SK-MEL-5 (cell line): ENCODE data around the gene HHAT. TPM values are rescaled to one million over a fixed set of nuclear protein-coding genes. Genes with fewer than 3 reads are reported as not detected.

ENCODE experiments used
- DNase-seq: peaks from one replicate; pipeline ENCODE4 v3.0.0-alpha.2; 2016; ENCODE audit warnings: low read depth, low spot score
- in situ Hi-C: cut with HindIII; loops from 2 replicates; pipeline ENCODE4 v1.10.0; 2016; ENCODE audit warnings: low sequenced_read_pairs, high pct_unique_total_duplicates, low pct_unique_long_range_greater_than_20kb
- total RNA-seq: library from RNA; depleted of rRNA; stranded (reverse); fragments of >200 nt; shearing (Covaris generic); gene quantifications from 2 replicates; pipeline ENCODE4 v1.2.3, GENCODE V29; 2014

The HHAT gene
- total RNA-seq, 1 experiment from 2014 or later = 29.4 TPM

DNA sequence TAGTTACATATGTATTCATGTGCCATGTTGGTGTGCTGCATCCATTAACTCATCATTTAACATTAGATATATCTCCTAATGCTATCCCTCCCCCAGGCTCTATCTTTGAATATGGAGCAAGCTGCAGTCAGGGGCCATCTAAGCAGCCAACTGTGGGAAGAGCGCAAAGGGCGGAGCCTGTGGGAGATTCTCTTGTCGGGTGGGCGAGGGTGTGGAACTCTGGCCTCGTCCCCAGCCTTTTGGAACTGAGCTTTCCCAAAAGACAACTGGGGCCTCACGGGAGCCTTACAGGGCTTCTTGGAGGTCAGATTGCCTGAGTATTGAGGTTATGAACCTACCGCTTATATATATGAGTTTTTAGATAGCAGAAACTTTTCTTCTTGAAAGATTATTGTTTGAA, 117.2 kb downstream of the HHAT start:
- peak; percentile 46 for DNase-seq
- in situ Hi-C loops = no loop called here

DNA sequence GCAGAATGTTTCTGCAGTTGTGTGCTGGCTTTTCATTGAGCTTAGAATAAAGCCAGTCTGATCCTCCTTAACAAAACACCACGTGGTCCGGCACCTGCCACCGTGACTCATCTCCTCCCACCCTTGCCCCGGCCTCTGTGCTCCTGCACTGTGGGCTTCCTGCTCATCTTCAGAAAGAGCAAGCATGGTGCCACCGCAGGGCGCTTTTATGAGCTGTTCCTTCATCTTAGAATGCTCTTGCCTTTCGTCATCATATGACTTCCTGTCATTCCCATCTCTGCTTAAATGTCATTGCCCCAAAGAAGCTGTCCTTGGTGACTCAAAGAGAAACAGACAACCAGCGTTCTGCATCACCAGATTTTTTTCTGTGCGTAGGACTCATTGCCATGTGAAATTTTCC, 117.8 kb downstream of the HHAT start:
- DNase-seq = peak; percentile 96
- in situ Hi-C loops = no loop called here

DNA sequence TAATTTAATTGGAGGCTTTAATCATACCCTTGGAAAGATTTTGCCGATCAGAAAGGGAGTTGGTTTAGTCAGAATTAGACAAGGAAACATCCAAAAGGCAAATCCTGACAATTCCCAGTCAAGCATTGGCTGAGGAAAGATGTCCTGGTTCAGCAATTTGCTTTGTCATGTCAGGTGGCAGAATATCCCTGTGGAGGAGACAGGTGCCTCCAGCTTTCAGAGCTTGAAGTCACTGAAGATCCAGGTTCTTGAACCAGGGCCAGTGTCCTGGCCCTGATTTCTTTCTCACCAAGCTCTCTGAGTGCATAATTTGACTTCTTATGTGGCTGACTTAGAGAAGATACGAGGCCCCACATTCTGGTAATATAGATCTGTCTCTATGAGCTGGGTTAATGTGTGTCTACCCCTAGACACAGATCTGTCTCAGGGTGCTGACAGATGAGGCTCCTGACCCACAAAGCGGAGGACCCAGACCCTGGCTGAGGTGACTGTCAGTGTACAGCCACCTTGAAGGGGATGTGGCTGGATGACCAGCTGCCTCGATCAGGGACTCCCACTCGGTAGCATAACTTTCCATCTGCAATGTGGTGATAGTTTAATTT, 118.9 kb downstream of the HHAT start:
- no peak for DNase-seq
- in situ Hi-C loops = no loop called here

GRCh38 chr1:210448297-210448892, 119.7 kb downstream of the HHAT start:
- in situ Hi-C loops = no loop called here
- DNase-seq = peak; percentile 75

DNA sequence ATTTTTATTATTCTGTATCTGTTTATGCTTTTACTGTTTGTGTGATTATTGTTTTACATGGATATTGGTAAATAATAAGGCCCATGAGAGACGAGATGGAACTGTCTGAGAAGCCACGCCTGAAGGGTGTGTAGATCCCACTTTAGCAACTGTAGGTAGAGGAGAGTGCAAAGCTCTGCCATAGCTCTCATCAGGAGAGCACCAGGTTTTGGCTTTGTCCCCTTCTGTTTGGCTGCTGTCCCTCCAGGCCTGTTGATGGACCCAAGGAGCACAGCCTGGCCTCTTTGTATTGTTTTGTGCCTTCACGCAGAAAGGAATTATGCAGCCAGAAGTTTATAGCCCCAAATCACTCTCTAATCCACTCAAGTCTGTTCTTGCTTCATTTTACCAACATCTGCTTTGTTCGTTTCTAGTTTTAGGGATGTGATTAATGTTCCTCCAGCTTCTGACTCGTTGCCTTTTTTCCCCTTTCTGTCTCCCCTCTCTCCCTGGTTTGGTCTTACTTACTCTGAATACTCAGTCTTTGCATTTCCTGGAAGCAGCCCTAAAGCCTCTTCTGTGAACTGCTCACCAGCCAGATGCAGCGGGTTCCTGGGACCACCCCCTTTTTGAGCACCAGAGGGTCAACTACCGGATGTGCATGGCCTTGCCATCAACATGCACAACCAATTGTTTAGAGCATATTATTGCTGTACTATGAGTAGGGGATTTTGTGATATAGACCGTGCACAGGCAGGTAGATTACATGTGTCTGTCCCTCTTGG, 127.3 kb downstream of the HHAT start:
- in situ Hi-C loops = no loop called here
- DNase-seq = no peak

DNA sequence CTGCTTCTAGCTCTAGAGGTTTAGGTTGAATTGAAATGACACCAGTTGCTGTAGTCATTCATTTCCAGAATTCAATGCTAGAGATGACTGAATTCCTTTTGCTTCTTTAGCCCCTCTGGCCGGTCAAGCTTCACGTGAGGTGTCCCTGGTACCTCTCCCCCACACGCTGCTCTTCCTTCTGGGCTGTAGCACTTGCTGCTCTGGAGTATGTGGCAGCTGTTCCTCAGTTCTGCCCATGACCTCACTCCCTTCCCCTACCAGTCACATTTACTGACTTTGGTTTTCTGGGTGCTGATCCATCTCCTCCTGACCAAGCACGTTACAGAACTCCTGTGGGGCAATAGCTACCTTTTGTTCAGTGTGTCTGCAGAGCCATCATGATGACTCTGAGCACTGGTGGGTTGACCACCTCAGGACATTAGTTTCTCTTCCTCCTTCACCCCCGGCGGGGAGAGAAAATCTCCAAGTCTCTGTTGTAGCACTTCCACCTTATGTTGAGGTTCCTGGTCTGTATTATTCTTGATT, 128.1 kb downstream of the HHAT start:
- in situ Hi-C loops = no loop called here
- no peak for DNase-seq

GRCh38 chr1:210457568-210457967, 128.9 kb downstream of the HHAT start:
- in situ Hi-C loops = no loop called here
- no peak for DNase-seq

GRCh38 chr1:210464519-210465039, 135.9 kb downstream of the HHAT start:
- in situ Hi-C loops = no loop called here
- no peak for DNase-seq

- in situ Hi-C loops = no loop called here
- no peak for DNase-seq
Observed at GRCh38 chr1:210465150-210465549, 136.4 kb downstream of the HHAT start.

DNA sequence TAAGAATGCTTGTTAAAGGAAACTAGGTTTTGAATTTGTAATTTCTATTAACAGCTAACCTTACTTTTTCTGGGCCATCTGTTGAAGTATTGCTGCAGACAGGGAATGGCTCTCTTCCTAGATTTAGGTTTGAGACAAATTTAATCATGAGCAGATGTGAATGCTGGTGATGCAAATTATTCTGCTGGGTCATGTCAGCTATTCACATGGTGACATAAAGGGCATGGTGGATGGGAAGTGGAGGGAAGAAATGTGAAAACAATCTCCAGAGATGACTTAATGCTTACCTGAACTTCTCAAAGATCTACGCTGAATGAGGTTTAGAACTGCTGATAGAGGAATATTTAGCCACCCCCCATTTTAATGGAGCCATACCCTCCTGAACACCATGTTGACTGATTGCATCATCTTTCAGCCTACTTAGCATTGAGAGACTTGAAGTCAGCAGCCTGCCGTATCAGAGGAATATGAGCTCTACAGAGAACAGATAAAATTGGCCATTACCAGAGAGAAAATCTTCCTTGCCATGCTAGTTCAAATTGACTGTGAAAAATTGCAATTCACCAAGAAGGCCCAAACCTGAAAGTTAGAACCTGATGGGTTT, 138.8 kb downstream of the HHAT start:
- no peak for DNase-seq
- in situ Hi-C loops = no loop called here

DNA sequence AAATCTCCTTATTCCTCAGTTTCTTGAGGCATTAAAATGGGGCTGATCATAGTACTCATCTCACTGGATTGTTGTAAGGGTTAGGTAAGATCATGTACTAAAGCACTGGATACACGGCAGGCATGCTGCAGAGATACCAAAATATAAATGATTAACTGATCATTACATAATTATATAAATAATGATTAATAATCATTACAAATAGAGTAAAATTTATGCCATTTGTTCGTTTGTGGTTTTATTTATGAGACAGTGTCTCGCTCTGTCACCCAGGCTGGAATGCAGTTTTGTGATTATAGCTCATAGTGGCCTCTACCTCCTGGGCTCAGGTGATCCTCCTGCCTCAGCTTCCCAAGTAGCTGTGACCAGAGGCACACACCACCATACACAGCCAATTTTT, 140.7 kb downstream of the HHAT start:
- DNase-seq = no peak
- in situ Hi-C loops = no loop called here

DNA sequence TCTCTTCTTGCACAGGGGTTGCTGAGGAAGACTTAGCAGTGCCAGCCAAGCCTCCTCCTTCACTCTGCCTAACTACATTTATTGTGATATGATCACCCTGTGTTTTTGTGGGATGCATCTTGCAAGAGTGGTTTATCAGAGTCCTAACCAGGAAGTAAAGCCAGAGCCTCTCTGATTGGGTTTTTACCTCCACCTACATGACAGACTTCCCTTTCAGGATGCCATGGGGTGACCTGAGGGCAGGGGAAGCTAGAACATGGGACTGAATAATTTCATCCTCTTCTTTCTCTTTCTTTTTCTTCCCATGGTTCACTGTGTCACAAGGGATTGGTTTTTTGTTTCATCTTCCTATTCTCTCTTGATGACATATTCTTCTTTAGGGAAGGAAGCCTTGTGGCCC, 146.6 kb downstream of the HHAT start:
- DNase-seq = no peak
- in situ Hi-C loops = no loop called here

DNA sequence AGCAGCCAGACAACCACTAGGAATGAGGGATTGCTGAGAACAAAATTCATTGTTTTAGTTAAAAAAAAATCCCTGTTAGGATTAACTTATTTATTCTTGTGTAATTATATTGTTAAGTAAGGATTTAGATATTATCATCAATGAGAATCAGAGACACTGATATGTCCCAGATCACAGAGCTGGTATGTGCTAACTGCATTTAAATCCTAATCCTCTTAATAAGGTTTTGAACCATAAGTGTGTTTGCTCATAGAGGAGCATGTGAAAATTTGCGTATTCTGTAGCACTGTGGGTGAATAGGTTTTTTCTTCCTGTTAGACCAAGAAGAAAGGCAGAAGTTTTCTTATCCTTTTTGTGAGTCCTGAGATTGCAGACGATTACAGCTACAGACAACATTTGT, 147.1 kb downstream of the HHAT start:
- no peak for DNase-seq
- in situ Hi-C loops = no loop called here

DNA sequence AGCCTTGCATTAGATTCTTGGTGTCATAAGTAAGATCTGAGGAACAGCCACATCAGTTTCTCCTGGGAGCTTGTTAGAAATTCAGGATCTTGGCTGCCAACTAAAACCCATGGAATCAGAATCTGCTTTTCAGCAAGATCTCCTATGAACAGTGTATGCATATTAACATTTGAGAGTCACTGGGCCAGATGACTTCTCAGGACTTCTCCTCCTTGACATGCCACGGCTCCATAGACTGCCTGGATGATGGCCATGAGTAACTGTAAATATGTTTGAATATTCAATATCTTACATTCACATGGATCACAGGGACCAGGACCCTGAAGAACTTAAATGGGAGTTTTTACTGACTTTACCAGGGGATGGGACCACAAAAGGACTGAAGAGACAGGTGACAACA, 148.0 kb downstream of the HHAT start:
- DNase-seq = no peak
- in situ Hi-C loops = no loop called here

DNA sequence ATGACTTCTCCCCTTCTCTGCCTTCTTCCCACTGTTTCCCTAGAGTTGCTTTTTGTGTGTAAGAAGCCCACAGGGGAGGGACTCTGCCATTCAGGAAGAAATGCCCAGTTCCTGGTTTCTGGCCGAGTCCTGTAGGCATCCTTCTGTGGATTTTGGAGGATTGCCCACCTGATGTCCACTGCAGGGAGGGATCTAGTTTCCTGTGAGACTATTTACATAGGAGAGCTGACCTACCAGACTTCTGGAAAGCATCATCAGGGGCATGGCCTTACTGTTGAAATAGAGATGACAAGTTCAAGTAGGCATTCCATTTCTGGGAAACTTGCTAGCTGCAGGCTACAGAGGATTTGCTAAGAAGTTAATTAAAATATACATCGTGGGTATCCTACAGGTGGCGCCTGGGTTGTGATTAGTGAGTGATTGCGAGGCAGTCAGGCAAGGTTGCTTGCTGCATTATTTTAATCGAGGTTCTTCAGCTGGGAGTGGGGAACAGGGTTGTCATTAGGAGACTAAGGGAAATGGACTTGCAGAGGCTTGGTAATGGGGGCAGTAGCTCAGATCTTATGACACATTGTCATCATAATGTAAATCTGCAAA, 148.7 kb downstream of the HHAT start:
- DNase-seq = peak; percentile 26
- in situ Hi-C loops = no loop called here

GRCh38 chr1:210478820-210479219, 150.1 kb downstream of the HHAT start:
- no peak for DNase-seq
- in situ Hi-C loops = no loop called here

DNA sequence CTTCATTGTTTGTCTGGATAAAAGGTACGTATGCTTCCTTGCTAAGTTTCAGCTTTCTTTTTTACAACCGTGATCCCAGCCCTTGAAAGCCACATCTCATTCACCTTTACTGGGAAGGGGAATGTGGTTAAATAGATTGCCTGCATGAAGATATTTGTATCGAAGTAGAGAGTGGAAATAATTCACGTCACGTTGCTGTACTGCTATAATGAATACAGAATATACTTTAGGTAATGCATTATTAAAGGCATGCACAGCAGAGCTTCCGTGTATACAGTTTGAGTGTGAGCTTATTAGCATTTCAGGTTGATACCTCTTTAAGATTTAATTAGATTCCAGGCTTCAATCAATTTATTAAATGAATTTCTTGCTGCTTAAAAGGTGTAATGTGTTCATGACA, 153.8 kb downstream of the HHAT start:
- in situ Hi-C loops = no loop called here

More for the DNA sequence above, 153.8 kb downstream of the HHAT start:
- no peak for DNase-seq
